ENCODE results near the gene BTK.

BTK gene

DNA sequence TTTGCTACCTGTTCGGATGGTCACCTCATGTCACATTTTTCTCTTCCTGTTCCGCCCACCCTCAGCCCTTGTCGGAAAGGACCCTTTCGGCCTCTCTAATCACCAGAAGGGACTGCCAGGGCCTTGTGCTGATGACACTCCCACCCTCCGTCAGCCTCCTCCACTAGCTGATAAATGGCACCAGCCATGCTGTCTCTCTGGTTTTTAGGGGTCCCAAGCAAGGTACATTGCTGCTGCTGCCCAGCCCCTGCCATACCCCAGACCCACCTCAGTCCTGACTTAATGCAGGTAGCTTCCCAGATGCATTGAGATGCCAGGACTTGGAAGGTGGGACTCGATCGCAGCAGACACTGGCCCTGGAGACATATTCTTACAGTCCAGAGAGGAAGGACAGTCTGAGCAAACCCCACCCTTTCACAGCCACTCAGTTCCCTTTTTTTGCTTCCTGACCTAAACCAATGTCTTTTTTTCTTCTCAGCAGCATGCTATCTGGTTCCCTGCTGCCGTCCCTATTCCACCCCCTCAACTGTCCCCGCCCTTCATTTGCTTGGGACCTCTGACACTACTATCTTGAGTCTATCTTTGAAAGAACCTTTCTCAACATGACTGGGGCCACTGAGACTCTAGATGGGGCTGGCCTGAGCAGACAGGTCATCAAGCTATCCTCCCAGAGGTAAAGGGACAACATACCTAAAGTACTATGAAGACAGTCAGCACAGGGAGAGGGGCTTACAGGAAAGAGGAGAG is at the start of gene BTK:
TSS of gene BTK (minus strand) at position 397 of the 747 bp plus-strand sequence. CDS start 10,907 bp downstream, outside the sequence.
- in situ Hi-C loops (cut with HindIII; ENCODE audit: low sequenced_read_pairs), result no loop called here

DNA sequence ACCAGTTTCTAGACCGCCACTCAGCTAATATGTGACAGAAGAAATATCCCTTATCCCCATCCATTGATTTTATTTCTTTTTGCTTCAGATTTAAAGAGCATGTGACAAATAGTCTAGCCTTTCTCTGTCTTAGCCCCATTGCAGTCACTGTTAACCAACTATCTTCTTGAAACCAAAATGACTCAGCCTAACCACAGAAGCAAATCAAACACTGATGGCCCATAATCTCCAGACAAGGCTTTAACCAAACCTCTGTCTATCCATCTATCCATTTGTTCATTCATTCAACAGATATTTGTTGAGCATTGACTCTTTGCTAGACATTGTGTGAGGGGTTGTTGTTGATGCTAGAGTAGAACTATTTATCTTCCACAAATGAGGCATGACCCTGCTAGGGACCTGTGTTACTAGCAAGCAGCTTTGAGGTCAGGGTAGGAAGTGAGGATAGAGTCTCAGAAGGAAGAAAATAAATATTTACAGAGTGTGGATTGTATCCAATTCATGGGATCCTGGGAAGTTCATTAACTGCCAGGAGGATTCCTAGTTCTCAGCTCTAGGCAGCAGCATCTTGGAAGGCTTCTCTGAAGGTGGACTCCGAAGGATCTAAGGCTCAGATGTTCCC is 44.6 kb upstream of the BTK start:
- in situ Hi-C loops (cut with HindIII; ENCODE audit: low sequenced_read_pairs), result no loop called here

DNA sequence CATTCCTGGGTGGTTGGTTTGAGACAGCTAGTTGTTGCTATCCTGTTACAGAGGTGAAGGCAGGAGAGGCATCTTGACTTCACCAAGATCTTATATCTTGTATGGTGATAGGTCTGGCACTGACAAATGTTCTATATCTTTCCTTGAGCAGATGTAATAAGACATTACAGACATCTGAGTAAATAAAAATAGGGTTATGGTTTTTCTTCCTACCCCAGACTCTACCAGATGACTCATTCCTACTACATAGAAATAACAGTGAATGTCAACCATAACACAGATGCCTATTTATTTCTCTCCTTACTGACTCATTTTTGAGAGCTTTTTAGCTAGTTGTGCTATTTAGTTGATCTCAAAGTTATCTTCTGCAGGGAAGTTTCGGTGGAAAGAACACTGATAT is 43.9 kb upstream of the BTK start:
- in situ Hi-C loops (cut with HindIII; ENCODE audit: low sequenced_read_pairs), result no loop called here

DNA sequence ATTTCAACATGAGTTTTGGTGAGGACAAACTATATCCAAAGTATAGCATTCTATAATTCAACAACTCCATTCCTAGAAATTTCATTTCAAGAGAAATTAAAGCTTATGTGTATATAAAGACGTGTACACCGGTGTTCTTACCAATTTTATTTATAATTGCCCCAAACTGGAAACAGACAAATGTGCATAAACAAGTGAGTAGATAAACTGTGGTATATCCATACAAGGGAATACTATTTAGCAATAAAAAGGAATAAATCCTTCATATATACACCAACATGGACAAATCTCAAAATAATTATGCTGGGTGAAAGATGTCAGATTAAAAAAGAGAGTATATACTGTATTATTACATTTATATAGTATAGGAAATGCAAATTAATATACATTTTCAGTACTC is 42.0 kb upstream of the BTK start:
- in situ Hi-C loops (cut with HindIII; ENCODE audit: low sequenced_read_pairs), result no loop called here

DNA sequence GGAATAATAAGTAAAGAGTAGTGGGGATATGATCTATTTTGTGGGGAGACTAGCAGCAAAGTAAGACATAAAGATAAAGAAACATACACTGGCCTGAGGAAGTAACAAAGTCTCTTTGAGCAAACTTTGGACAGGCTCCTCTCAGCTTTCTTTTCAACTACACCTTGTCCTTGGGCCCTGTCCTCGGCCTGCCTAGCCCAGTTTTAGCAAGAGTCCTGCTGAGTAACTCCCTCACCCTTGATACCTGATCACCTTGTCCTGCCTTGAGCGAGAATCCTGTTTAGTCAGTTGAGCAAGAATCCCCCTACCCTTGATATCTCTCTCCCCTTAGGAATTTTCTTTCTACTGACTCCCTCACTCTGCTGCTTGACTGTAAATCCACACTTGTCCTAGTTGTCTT is 33.5 kb upstream of the BTK start:
- in situ Hi-C loops (cut with HindIII; ENCODE audit: low sequenced_read_pairs), result no loop called here

DNA sequence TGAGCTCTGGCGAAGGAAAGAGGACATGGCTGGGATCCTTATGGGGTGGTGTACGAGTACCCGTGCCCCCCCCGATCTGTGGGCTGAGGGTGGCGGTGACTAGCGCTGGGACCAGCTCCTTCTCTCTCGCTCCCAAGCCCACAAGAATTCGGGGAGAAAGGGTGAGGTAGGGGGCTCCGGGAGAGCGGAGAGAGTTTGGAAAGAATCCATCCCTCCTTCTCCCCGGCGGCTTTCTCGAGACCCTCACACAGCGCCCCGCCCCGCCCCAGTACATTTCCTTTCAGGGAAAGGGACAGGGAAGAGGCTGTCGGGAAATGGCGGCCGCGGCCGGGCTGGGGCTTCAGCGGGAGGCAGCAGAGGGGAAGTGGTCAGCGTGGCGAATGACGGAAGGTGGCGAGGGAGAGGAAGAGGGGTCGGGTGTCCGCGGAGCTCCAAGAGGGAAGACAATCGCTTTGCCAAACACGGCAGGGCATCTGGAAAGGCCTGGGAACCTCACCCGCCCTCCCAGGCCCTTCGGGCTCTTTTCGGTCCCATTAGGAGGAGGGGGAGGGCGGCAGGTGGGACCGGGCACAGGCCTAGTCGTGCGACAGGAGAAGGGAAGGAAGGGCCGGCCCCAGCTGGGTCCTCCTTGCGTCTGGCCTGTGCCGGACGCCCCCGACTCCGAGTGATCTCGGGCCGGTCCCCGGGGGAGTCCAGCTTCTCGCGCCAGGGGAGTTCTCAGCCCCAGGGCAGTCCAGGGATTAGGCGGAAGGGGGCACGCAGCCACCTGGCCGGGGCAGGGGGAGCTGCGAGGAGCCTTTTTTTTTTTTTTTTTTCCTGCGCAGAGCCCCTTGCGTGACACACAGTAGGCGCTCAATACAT is 32.2 kb upstream of the BTK start:
- in situ Hi-C loops (cut with HindIII; ENCODE audit: low sequenced_read_pairs), result no loop called here

DNA sequence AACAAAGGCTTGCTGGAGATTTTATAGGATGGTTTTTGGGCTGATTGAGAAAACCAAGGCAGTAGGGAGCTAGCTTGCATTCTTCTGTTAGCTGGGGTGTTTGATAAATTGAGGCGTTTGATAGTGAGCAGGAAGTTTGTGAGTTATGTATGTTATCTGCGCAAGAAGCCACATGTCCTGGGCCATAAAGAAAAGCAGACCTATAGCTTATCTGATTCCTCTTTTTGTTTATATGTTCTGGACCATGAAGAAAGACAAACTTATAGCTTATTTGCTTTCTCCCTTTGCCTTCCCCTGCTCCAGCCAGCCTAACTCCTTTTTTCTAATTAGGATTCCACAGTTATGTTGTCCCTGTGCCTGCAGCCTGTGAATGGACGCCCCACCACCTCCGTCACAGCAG is 31.2 kb upstream of the BTK start:
- in situ Hi-C loops (cut with HindIII; ENCODE audit: low sequenced_read_pairs), result no loop called here

DNA sequence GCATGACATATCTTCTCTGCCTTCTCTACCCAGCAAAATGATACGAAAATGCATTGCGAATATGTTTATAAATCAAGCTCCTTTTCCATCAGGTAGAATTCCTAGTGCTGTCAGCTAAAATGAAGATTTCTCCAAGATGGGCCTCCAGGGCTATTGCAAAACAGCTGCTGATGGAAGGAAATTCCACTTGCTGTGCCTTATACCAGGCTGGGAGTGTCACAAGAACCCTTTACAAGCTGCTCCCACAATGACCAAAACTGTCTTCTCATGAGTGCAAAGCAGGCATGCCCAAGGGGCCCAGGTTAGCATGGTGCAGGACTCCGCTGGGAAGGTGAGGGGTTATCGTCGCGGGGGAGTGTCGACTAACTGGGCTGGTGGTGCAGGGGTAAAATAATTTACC is 30.7 kb upstream of the BTK start:
- in situ Hi-C loops (cut with HindIII; ENCODE audit: low sequenced_read_pairs), result no loop called here

DNA sequence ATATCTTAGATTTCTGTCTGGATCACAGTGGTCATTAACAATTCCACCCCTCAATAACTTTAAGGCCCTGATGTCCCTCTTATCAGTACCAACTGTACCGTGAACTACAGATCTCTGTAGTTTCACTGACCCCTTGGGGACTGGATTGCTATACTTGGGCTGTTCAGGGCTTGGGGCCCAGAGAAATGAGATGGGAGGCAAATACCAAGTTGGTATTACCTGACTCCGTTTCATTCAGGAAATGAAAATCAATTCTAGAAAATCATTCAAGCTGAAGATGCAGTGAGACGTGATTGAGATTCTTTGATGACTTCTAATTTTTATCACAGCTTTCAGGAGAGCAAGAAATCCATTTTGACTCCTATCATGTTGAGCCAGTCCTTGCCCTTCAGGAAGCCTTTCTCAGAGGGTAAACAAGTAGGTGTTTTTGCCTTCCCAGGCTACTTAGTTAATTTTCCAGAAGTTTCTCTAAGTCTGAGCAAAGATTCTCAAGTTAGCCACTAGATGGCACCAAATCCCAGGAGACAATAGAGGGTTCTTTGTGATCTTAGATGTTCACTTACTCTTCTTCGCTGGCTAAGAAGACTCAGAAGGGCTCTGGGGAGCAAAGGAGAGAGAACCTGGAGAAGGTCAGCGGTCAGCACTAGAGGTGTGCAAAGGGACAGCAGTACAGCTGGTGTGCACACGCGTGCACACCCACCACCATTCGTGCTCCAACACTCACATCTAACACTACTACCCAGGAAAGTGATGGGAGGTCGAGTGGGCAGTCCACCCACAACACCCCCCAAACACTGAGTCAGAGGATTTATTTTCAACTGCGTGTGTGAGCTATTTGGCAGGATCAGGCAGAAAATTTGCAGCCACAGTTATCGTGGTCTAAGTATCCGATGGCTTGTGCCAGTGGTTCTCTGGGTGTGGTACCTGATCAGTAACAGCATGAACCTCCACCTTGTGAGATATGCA is 29.5 kb upstream of the BTK start:
- in situ Hi-C loops (cut with HindIII; ENCODE audit: low sequenced_read_pairs), result no loop called here

DNA sequence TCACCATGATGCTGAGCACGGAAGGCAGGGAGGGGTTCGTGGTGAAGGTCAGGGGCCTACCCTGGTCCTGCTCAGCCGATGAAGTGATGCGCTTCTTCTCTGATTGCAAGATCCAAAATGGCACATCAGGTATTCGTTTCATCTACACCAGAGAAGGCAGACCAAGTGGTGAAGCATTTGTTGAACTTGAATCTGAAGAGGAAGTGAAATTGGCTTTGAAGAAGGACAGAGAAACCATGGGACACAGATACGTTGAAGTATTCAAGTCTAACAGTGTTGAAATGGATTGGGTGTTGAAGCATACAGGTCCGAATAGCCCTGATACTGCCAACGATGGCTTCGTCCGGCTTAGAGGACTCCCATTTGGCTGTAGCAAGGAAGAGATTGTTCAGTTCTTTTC is 26.0 kb upstream of the BTK start:
- in situ Hi-C loops (cut with HindIII; ENCODE audit: low sequenced_read_pairs), result no loop called here

DNA sequence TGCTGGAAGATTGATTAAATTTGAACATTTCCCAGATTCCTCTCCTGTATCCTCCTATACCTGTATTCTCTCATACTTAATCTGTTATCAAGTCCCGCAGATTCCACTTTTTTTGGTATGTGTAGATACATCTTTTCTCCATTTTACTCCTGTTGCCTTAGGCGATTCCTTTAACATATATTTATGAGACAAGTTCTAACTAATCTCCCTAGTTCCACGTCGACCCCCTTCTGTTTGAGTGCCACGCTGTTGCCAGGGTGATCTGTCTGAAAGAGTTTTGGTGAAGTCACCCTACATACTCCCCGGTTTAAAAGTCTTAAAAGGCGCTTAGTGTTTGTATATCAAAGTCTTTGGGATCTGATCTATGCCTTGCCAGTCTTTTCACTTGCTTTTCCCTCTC is 24.5 kb upstream of the BTK start:
- in situ Hi-C loops (cut with HindIII; ENCODE audit: low sequenced_read_pairs), result no loop called here

DNA sequence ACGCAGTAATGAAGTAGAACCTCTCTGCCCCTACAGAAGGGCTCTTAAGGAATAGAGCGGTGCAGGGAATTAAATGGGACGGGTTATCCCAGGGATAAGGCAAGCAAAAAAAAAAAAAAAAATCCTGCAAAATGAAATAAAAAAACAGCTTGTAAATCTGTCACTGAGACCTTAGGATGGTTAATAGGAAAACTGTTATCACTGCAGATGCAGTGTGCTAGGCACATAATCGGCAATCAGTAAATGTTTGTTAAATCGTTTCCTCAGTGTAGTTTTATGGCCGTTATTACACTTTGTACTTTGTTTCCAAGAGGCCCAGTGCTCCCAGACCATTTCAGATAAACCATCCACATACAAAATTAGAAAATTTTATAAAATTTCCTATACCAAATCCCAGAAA is 23.1 kb upstream of the BTK start:
- in situ Hi-C loops (cut with HindIII; ENCODE audit: low sequenced_read_pairs), result no loop called here

DNA sequence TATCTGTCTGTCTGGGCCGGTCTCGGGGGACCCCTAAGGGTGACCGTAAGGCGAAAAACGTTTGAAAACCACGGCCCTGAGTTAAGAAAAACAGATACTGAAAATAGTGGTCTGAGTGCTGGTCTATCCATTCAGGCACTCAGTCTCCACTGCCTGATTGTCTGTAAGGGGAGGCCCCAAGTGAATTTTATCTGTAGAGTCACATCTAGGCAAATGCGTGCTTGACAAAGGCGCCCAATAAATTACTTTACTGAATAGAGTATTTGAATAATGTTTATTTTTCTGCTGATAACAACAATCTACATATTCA is 22.5 kb upstream of the BTK start:
- in situ Hi-C loops (cut with HindIII; ENCODE audit: low sequenced_read_pairs), result no loop called here

DNA sequence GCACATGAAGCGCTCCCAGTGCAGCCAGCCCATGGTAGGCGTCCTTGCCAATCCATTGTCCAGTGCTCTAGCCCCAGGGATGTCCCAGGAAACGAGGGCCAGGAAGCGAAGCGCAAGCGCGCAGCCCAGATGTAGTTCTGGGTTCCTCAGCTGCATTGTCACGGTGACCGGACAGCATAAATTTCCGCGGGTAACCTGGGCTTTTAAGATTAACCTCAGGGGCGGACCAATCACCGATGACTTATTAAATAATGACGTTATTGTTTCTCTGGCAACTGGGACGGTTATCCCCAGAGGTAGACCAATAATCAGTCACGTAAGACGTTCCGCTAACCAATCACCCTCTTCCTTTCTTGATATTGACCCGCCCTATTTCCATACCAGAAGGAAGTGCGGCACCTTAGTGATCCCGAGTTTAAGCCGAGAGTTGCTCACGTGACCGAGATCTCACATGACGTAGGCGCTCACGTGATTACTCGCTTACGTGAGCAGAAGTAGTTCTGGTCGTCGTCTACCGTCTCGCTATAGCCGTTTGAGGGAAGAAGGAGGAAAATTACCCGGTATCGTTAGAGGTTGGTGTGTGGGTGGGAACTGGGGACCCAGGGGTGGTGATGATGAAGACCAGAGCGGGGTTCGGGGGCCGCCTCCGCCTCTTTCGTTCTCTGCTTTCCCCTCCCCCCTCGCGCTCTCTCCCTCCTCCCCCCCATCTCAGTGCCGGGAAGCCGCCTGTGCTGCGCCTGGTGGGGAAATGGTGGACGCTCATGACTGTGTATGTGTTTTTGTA is 21.9 kb upstream of the BTK start, which contains the start of the genes GLA and HNRNPH2:
TSS of gene GLA (minus strand) at position 178 of the 784 bp plus-strand sequence. CDS start at position 156, 22 bp downstream.
TSS of gene HNRNPH2 (plus strand) at position 475 of the 784 bp plus-strand sequence. CDS start 3,767 bp downstream, outside the sequence.
- in situ Hi-C loops (cut with HindIII; ENCODE audit: low sequenced_read_pairs), result no loop called here

DNA sequence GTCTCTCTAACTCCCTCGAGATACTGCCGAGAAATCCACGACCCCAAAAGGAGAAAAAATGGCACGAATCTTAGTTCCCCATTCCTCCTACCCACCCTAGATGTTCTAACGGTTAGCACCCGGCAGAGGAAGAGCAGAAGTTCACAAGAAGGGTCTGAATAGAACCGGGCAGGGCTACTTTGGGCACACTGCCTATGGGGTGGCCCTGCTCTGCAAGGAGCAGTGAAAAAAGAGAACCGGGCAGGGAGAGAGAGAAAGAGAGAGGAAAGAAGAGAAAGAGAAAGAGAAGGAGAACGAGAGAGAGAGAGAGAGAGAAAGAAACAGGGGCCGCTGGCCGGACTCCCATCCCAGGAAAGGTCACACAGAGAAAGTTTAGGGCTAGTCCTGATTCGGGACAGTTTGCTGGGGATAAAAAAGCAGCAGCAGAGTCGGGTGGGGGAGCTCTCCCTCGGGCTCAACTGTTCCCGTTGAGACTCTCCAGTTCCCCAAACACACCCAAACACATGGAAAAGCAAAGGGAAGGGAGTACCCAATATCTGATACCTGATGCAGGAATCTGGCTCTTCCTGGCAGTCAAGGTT is 21.3 kb upstream of the BTK start:
- in situ Hi-C loops (cut with HindIII; ENCODE audit: low sequenced_read_pairs), result no loop called here

DNA sequence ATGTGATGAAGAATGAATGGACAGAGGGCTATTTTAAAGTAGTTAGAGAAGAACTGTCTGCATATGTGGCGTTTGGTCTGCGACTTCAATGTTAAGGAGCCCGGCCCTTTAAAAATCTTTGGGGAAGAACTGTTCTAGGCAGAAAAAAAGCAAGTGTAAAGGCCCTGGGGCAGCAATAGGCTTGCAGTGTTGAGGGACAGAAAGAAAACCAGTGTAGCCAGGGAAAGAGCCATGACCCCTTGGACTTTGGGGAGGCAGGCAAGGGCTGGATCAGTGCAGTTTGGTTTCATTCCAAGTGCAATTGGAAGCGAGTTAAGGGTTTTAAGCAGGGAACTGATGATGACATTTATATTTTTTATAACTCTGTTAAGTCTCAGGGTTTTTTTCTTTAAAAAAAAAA is 13.8 kb upstream of the BTK start:
- in situ Hi-C loops (cut with HindIII; ENCODE audit: low sequenced_read_pairs), result no loop called here

DNA sequence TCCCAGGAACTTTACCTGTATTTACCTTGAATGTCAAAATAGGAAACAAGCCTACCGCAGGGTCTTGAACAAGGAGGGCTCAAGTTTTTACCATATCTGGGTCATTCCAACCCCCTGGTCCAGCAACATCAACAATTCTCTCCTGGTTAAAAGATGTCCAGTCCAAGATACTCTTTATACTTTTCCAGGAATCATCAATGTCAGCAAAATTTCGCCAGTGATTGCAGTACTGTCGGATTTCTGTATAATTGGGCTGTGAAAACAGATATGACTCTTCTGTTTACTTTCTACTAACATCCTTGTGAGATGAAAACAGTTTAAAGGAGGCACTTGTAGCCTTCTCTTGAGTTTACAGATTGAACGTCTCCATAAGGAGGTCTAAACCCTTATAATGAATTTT is 12.7 kb upstream of the BTK start:
- in situ Hi-C loops (cut with HindIII; ENCODE audit: low sequenced_read_pairs), result no loop called here

DNA sequence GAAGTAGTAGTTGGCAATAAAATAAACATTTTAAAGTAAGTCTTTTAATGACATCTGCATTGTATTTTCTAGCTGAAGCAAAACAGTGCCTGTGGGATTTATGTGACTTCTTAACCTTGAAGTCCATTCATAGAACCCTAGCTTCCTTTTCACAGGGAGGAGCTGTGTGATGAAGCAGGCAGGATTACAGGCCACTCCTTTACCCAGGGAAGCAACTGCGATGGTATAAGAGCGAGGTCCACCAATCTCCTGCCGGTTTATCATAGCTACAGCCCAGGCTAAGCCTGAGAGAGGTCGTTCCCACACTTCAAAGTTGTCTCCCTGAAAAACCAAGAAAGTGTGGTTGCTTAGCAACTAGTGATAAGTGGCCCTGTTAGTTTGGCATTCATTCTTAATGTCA is 11.8 kb upstream of the BTK start:
- in situ Hi-C loops (cut with HindIII; ENCODE audit: low sequenced_read_pairs), result no loop called here

DNA sequence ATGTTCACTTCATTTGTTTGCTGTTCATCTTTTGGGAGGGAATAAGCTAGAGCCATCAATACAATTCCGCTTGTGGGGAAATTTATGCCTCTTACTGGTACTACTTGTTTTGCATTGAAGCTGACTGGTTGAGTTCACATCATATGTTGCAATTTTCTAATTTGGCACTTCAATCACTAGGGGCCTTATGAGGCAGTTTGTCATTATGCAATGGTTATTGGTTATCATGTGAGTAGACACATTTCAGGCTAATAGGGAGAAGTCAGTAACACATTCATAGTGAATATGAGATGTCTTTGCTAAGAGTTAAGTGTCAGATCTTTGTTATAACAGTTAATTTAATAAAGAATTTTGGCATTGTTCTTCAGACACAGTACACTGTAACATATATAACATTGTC is 9.8 kb upstream of the BTK start:
- in situ Hi-C loops (cut with HindIII; ENCODE audit: low sequenced_read_pairs), result no loop called here

DNA sequence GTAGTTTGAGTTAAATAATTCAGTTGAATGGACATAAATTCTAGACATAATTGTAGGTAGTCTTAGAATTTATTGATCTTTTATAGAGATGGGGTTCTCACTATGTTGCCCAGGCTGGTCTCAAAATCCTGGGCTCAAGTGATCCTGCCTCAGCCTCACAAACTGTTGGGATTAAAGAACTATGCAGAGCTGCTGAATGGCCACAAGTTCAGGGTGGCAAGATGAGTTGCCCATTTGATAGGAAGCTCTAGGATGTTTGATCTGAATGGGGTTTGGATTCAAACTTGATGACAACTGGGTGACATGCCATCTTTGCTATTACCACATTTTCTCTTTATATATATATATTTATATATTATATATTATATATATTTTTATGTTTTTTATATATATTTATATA is 8.4 kb upstream of the BTK start:
- in situ Hi-C loops (cut with HindIII; ENCODE audit: low sequenced_read_pairs), result no loop called here

Data from endothelial cell of hepatic sinusoid (primary cell).